SIG-M5 treated with dmso at 0.1 percent for 504 hours (cell line): ENCODE results near the gene GAL.

Experiments
- DNase-seq: peaks from one replicate; lab custom pipeline; 2025; ENCODE audit not compliant: unreplicated experiment; lab: John Stamatoyannopoulos, UW

Gene GAL

DNA sequence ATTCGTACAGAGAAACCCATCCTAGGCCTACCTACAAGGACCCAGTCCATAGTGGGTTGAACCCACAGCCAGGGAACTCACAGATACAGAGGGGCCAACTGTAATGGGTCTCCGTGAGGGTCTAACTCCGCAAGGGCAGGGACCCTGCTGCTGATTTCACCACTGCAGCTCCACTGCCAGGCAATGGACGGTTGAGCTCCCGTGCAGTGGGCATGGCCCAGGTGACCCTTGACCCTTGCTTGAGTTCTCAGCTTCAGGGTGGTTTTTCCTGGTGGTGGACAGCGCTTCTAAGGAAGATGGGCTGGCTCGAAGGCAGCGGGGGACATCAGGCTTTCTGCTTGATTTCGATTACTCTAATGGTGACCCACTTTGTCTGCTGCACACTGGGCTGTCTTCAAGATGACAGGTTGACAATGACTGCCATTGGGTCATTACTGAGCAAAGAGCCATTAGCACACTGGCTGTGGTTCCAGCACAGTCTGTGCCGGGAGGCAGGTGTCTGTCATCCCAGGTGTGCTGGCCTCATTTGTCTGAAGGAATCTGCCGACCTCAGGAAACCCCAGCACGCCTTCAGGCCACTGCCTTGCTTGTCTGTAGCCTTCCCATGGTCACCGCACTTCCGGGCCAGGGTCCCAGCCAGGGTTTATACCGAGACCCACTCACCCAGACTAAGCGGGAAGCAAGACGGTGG is 3.7 kb upstream of the GAL start:
- no peak for DNase-seq

DNA sequence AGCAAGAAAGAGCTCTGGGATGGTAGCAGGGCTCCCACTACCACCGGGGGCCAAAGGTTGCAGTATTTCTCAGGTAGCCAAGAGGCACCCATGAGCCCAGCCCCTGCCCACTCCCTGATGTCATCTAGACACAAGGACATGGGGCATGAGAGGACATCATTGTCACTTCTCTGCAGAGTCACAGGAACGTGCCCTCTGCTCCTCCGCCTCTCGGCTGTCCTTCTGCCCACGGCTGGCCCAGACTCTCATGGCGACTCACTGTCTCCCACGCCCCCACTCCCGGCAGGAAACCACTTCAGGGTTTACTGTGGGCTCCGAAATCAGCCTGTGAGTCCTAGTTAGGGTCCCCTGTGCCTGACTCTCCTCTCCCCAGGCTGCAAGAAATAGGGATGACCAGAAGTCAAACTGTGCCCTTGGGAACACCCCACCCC is 1.8 kb upstream of the GAL start:
- peak; percentile 63 for DNase-seq

DNA sequence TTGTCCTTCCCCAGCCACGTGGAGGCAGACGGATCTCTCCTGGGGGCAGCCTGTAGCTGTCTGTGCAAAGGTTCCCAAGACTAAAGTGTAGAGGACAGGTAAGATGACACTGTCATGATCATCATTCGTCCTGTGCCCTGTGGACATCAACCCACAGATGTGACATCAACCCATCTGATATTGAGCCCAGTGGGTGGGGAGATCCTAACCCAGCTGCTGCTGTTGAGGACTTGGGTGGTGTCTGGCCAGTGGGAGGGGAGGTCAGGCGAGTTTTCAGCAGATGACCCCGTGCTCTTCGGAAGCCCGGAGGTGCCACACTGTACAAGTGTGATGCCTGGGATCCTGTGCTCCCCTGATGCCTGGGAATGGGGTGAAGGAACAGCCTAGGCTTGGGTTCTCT is 1.2 kb upstream of the GAL start:
- DNase-seq = no peak

DNA sequence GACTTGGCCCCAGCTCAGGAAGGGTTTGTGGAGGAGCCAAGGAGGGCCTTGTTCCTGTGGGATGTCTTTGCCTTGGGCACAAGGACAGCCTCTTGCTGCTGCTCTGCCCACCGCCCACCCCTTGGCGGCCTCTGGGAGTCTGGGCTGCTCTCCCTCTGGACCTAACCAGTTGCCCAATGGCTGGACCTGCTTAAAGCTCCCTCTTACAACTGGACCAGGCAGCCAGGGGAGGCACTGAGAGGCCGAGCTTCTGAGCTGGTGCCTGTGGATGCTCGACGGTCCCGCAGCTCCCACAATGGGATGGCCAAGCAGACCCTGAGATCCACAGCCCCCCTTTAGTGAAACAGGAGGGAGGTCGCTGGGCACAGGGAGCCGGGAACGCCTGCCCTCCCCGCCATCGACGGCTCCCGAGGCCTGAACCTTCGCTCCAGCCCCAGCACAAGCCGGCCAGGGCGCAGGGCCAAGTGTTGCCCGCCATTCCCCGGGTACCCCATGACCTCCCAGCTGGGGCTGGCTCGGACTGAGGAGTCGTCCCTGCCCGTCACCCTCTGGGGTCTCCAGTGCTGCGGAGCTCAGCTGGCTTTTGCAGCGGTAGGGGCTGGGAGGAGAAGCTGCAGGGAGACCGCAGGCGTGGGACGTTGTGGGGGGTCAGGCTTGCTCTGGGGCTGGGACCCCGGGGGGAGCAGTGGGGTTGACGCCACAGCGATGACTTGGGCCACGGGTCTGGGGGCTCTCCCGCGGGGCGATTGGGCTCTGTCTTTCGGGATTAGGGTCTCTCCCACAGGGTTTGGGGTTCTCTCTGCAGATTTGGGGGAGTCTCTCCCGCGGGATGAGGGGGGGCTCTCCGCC is 584 bp upstream of the GAL start:
- DNase-seq = no peak

DNA sequence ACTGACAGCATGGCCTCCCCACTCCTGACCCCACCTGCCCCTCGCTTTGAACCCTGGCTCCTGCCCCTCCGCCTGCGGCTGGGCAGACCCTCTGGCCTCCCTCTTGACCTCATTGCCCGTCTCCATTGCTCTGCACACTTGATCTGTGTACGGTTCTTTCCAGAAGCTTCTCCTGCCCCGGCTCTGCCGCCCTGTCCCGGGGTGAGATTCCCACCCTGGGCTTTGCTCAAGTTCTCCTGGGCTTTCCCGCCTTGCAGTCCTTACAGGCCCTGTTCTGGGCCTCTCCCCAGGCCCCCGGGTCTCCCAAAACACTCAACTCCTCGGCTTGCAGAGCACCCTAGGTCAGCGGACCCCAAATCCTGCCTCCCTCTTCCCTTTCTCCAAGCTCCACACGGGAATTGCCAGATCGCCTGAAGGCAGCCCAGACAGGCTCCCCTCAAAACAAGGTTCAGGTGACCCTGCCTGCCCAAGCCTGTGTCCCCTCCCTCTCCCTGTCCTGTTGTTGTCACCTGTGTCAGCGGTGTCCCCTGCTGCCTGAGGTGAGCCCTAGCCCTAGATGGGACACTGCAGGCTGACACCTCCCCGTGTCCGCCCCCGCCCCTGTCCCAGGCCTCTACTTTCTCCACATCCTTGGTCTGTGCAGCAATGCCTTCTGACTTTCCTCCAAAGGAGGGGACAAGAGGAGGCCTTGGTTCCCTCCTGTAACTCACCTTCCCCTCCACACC is 1.5 kb downstream of the GAL start:
- DNase-seq = no peak

DNA sequence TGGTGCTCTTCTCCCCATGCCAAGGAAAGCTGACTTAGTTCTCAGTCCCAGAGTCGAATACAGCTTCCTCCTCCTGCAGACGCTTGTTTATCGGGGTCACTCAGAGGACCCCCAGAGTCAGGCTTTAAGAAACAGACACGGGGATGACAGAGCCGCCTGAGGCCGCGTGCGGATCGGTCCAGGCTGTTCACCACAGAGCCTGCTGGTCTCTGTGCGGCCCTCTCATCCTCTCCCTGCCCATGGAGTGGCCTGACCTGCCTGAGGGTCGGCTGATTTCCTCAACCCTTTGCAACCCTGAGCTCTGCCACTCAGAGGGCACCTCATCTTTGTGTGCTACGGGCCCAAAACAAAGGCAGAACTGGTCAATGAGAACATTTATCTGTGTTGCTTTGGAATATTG is 2.1 kb downstream of the GAL start:
- DNase-seq = no peak

DNA sequence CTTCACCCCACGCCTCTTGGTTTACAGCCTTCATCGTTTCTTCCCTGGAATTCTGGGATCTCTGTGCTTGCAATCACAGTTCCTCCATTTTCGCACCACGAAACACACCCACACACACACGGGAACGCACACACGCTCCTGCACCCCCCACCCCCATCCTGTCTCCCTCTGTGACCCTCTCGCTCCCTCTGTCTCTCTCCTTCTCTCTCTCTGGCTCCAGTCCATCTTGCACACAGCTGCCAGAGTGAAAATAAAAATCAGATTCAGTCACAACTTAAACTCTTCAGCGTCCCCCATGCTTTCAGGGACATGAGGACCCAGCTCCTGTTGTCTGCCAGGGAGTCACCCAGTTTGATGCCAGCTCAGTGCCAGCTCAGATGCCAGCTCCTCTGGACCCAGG is 3.0 kb downstream of the GAL start:
- DNase-seq = no peak

DNA sequence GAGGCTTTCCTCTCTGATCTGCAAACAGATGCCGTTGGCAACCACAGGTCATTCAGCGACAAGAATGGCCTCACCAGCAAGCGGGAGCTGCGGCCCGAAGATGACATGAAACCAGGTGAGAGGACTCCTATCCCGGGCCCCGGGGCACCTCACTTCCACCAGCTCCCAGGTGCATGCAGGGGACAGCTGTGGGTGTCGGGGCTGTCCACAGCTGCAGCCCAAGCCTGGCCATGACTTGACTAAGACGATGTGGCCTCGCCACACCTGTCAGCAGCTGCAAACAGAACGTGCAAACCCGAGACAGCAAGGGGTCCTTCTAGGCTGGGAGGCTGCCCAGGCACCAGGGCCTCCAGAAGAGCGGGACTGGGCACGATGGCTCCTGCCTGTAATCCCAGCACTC is 3.6 kb downstream of the GAL start:
- no peak for DNase-seq

DNA sequence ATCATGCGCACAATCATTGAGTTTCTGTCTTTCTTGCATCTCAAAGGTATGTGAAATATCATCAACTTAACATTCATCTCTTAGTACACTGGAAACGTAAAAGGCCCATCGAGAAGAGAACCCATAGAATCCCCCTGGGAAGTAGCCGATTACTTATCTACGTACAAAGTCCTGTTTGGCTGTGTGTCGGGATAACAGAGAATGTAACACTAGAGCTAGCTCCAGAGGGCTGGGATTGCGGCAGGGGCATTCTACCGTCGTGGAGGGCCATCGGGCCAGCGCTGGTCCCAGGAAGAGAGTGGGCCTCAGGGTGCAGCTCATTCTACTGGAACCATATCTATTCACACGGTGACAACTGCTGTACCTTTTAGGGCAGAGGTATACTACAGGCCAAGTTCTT is 4.5 kb downstream of the GAL start:
- DNase-seq = no peak

DNA sequence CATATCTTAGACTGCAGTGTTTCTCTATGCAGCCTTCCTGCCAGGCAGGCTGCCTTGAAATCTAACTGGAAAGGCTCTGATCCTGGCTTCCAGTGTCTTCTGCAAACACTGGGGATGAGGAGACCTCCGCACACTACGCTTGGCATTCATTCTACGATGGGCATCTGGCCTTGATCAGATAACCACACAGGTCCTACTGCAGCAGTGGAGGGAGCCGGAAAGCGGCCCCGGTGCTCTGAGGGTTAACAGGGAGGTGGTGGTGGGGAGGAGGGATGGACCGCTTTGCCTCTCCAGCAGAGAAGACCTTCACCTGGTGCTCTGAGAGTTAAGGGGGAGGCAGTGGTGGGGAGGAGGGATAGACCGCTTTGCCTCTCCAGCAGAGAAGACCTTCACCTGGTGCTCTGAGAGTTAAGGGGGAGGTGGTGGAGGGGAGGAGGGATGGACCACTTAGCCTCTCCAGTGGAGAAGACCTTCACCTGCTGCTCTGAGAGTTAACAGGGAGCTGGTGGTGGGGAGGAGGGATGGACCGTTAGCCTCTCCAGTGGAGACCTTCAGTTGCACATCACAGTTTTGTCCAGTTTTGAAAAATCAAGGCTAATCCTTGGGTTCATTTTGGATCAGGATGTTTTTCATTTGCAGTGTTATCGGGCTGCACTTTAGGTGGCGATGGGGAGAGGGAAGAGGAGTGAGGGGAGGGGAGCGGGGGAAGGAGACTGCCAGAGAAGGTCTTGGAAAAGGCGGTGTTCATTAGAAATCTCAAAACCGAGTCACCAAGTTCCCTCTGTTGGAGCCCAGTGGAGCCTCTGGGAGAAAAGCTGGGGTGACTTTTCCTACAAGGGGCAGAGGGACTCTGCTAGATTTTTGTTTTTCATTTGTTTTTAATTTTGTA is 5.6 kb downstream of the GAL start:
- DNase-seq = no peak

DNA sequence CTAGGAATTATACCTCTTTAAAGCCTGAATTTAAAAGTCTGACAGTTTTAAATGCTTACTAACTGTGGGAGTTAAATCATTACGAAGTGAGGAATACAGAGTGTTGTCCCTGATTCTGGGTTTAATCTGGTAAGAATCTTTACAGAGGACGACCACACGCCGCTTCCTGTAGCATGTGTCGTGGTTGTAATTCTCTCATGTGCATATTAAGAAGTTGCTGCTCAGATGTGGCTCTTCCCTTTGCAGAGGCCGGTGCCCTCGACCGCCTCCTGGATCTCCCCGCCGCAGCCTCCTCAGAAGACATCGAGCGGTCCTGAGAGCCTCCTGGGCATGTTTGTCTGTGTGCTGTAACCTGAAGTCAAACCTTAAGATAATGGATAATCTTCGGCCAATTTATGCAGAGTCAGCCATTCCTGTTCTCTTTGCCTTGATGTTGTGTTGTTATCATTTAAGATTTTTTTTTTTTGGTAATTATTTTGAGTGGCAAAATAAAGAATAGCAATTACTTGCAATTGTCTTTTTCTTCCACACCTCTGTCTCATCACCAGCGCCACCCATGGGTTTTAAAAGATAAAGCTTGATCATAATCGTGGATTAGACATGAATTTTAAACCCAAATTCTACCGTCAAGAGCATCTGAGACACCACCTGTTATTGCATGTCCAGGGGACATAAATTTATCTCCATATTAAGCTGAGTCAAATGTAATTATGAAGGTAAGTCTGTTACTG is 6.5 kb downstream of the GAL start:
- DNase-seq = no peak

DNA sequence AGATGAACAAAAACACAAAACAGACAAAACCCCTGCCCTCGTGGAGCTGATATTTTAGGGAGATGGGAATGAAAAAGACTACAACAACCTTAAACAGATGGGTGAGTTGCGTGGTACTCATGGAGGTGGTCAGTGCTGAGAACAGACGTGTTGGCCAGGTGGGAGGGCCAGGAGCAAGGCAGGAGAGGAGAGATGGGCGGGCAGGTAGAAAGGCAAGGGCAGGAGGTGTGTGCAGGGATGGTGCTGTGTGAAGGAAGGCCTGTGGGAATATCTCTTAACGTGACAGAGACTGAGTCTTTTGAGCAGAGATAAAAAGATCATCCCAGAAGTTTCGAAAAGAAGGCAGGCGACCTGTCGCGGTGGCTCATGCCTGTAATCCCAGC is 7.0 kb downstream of the GAL start:
- no peak for DNase-seq

DNA sequence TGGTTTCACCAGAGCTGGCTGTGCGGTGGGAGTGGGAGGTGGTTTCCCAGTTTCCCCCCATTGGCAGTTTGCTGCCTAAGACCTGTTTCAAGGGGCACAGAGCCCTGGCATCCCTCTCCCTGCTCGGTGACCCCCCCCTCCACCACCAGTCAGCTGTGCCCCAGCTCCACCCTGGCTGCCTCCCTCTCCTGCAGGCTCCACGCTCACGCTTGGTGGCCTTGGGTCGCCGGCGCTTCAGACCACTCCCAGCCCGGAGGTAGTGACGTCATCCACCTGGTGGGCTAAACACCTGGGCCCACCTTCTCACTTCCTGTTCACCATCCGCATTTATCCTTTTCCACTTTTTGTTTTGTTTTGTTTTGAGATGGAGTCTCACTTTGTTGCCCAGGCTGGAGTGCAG is 7.8 kb downstream of the GAL start:
- no peak for DNase-seq

DNA sequence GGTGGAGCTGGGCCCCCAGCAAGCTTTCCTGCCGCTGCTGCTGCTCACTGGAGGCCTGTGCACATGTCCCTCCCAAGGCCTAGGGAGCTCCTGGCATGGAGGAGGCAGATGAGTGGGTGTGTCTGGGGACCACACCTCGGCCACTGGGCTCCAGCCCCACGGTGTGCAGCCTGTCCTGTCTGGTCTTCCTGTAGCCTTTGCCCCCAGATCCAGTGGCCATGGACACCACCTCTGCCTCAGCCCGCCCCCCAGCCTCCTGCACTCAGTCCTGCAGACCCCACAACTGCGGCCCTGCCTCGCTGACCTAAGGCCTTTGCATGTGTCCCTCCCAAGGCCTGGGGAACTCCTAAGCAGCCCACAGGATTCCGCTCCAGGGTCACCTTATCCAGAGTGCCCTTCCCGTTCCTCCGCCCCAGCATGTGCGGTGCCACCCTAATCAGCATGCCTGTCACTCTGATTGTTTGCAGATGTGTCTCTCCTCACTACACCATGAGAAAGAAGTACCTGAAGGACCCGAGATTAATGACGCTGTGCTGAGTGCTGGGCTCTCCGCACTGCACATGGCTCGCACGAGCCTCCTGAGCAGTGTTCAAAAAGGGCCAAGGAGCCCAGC is 8.6 kb downstream of the GAL start:
- DNase-seq = no peak

DNA sequence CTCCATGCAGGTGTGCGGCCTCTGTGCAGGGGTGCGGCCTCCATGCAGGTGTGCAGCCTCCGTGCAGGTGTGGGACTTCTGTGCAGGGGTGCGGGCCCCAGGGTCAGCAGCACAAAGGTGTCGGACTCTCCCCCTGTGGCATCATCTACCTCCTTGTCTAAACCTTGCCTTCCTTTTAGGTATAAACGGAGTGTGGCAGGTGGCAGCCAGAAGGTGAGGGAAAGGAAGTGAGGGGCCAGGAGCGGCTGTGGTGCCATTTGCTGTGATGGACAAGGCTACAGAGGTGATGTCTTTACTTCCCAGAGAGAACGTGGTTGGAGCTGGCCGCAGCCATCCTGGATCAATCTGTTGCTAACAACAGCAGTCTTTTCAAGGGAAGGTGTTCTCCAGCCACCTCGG is 9.1 kb downstream of the GAL start:
- DNase-seq = no peak

DNA sequence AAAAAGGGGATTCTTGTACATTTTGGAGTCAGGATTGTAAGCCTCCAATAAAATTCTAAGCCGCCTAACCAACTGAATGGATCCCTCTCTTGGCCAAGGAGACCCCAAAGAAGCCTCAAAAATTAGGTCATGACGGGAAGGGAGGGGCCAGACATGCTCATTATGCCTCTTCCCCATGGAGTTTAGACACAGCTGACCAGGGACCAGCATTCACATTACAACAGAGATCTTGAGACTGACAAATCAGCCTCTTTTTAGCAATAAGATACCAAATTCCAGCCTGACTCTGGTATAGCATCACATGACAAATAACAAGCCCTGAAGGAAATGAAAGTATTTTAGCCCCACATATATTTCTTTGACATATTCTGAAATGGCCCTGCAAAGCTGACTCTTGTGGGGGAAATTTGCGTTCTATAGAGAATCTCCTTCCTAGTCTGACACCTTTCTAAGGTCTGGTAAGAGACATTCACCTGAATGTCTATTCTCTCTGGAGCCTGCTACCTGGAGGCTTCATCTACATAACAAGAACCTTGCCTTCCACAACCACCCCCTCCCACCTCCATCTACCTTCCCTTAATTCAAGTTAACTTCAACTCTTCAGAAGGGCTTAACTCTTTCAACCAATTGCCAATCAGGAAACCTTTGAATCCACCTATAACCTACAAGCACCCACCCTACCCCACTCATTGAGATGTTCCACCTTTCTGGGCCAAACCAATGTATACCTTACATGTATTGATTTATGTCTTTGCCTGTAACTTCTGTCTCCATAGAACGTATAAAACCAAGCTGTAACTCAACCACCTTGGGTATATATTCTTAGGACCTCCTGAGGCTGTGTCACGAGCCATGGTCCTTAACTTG is 10.3 kb downstream of the GAL start:
- no peak for DNase-seq

DNA sequence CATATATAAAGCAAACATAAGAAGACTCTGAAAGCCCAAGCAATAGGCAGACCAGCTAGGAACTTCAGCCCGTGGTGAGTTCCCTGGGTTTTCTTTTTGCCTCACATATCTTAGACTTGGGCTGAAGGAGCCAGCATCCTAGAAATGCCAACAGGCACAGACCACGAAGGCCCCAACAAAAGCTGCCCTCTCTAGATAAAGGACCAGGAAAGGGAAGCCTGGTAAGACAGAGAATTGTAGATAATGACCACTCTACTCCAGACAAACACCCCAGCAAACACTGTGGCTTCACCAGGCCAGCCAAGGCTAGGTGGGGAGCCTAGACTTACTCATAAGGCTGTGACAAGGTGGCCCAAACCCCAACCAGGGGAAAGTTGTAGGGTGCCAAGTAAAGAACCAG is 11.2 kb downstream of the GAL start:
- DNase-seq = no peak

DNA sequence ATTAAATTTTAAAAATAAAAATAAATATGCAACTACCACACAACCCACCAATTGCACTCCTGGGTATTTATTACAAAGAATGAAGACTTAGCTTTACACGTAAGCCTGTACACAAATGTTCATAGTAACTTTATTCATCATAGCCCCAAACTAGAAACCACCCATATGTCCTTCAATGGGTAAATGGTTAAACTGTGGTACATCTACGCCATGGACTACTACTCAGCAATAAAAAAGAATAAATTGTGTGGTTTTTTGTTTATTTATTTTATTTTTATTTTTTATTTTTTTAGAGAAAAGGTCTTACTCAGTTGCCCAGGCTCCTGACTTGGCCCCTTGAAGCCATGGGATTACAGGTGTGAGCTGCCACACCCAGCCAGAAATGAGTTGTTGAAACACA is 14.6 kb downstream of the GAL start:
- no peak for DNase-seq

DNA sequence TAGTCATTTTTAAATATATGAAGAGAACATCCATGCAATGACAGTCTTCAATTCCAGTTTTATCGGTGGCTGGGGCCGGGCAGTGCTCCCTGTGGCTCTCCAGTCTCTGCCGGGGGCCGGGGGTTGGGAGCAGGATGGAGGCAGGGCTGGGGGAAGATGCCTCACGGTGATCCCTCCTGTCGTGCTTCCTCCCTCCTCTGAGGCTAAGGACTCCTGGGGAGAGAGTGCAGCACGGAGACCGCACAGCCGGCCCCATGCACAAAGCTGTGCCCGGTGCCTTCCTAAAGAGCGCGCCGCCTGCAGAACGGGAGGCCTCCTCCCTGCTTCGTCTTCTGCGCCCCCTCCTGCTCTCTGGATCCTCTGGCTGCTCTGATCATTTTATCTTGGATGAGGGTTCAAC is 20.5 kb downstream of the GAL start:
- DNase-seq = no peak
